Keratinocyte (primary cell): ENCODE results near the gene TAS2R38. TPM values are rescaled to one million over a fixed set of nuclear protein-coding genes. Genes with fewer than 3 reads are reported as not detected.

ENCODE experiments used
- DNase-seq: peaks from one replicate; pipeline ENCODE4 v3.0.0-alpha.2; 2011; ENCODE audit warnings: low read depth, missing footprints, low spot score
- FAIRE-seq: peaks from 2 replicates; lab custom pipeline; 2011; peaks lifted over from hg19 to GRCh38; lab: Jason Lieb, UNC
- H2AFZ ChIP-seq: 2 replicates; pipeline ENCODE4 v1.6.0; 2012; ENCODE audit warnings: low read length, control low read depth, inconsistent platforms; ENCODE audit not compliant: control insufficient read depth
- H3K27ac ChIP-seq: 2 replicates; pipeline ENCODE4 v1.5.1; 2011; ENCODE audit warnings: low read length; ENCODE audit not compliant: control insufficient read depth, insufficient read depth
- H3K27me3 ChIP-seq: 3 replicates; pipeline ENCODE4 v1.6.0; 2011; ENCODE audit warnings: low read length; ENCODE audit not compliant: control insufficient read depth, insufficient read depth; ENCODE audit errors: extremely low read depth
- H3K36me3 ChIP-seq, 2 experiments: 2 replicates in 1 of 2; 3 replicates in 1 of 2; pipeline ENCODE4 v1.5.1; 2011; ENCODE audit warnings: low read length in 2 of 2, mild to moderate bottlenecking in 1 of 2; ENCODE audit not compliant: control insufficient read depth in 2 of 2, insufficient read depth in 2 of 2; ENCODE audit errors: extremely low read depth in 1 of 2
- H3K4me1 ChIP-seq: 3 replicates; pipeline ENCODE4 v1.5.1; 2011; ENCODE audit warnings: low read length; ENCODE audit not compliant: control insufficient read depth, insufficient read depth; ENCODE audit errors: extremely low read depth
- H3K4me2 ChIP-seq: 3 replicates; pipeline ENCODE4 v1.6.0; 2011; ENCODE audit warnings: low read depth, low read length; ENCODE audit not compliant: control insufficient read depth, insufficient read depth; ENCODE audit errors: extremely low read depth
- H3K4me3 ChIP-seq, 3 experiments: fragments of 200-600 bp in 1 of 3; sonication (generic) in 1 of 3; 2 replicates in 2 of 3; 3 replicates in 1 of 3; pipeline ENCODE4 v1.5.1; 2011 to 2016; ENCODE audit warnings: low read length in 3 of 3, mild to moderate bottlenecking in 3 of 3, control low read depth in 2 of 3, inconsistent platforms in 1 of 3, low read depth in 1 of 3, mixed read lengths in 1 of 3, mixed run types in 1 of 3, moderate library complexity in 1 of 3; ENCODE audit not compliant: control insufficient read depth in 2 of 3, insufficient read depth in 2 of 3; ENCODE audit errors: extremely low read depth in 1 of 3
- H3K79me2 ChIP-seq: 2 replicates; pipeline ENCODE4 v1.6.0; 2012; ENCODE audit warnings: low read length; ENCODE audit not compliant: control insufficient read depth, insufficient read depth
- H3K9ac ChIP-seq: 3 replicates; pipeline ENCODE4 v1.6.0; 2011; ENCODE audit warnings: low read length; ENCODE audit not compliant: control insufficient read depth, insufficient read depth; ENCODE audit errors: extremely low read depth
- H3K9me1 ChIP-seq: 3 replicates; pipeline ENCODE4 v1.6.0; 2011; ENCODE audit warnings: low read length; ENCODE audit not compliant: control insufficient read depth, insufficient read depth; ENCODE audit errors: extremely low read depth
- H3K9me3 ChIP-seq: 2 replicates; pipeline ENCODE4 v1.5.1; 2012; ENCODE audit warnings: low read depth, low read length; ENCODE audit not compliant: control insufficient read depth
- H4K20me1 ChIP-seq: 3 replicates; pipeline ENCODE4 v1.6.0; 2011; ENCODE audit warnings: low read length; ENCODE audit not compliant: control insufficient read depth, insufficient read depth; ENCODE audit errors: extremely low read depth
- CTCF ChIP-seq, 3 experiments: IDR thresholded peaks in 1 of 3; conservative IDR thresholded peaks in 1 of 3; optimal IDR thresholded peaks in 1 of 3; 2 replicates in 2 of 3; 3 replicates in 1 of 3; pipeline versions ENCODE3 to v1.5.1; 2011; ENCODE audit warnings: low read length in 3 of 3, mild to moderate bottlenecking in 3 of 3, moderate library complexity in 2 of 3, control low read depth in 1 of 3, inconsistent platforms in 1 of 3; ENCODE audit not compliant: insufficient read depth in 2 of 3; ENCODE audit errors: extremely low read depth in 1 of 3
- EZH2 ChIP-seq: IDR thresholded peaks from one replicate; pipeline ENCODE4 v1.6.1; 2012; ENCODE audit warnings: inconsistent platforms, mild to moderate bottlenecking, low read length, moderate library complexity
- dilution Hi-C: fragments of 300-500 bp; cut with MboI; formaldehyde crosslinking; loops from one replicate; pipeline ENCODE4 v1.7.0; 2020; ENCODE audit warnings: low sequenced_read_pairs; ENCODE audit not compliant: extremely low pct_ligation_motif_present
- polyA plus RNA-seq, 5 experiments: library from polyadenylated mRNA; depleted of rRNA in 3 of 5; stranded (reverse) in 3 of 5; stranded (forward) in 1 of 5; unstranded in 1 of 5; fragments of >200 nt; gene quantifications; 1 replicate in 1 of 5; 2 replicates in 3 of 5; 3 replicates in 1 of 5; pipeline versions ENCODE4 v1.2.1 to v1.2.3, GENCODE V29; 2011 to 2012; ENCODE audit warnings: missing spikeins in 2 of 5, low read depth in 1 of 5, low replicate concordance in 1 of 5

Gene TAS2R38
- polyA plus RNA-seq, 1 donor (not counting 4 experiments of a cell fraction or from before 2014, with no cell fraction given), result not detected

GRCh38 chr7:141999058-141999623, 25.6 kb upstream of the TAS2R38 start:
- H2AFZ ChIP-seq, result no peak overlapping the region
- H3K79me2 ChIP-seq, result no peaks in the 10 kb centered on the region
- no peak overlapping the region for H3K9ac ChIP-seq
- no peak overlapping the region for H3K4me3 ChIP-seq
- dilution Hi-C loops, result no loop called here
- DNase-seq (no peak), FAIRE-seq (no peak)
- no peaks in the 10 kb centered on the region for H4K20me1 ChIP-seq
- H3K36me3 ChIP-seq, result no peaks in the 10 kb centered on the region
- H3K4me2 ChIP-seq, result no peak overlapping the region
- H3K9me1 ChIP-seq, result no peaks in the 10 kb centered on the region
- no peak overlapping the region for H3K27ac ChIP-seq
- H3K9me3 ChIP-seq, result no peaks in the 10 kb centered on the region
- H3K4me1 ChIP-seq, result peaks cover 26% of the 10 kb centered on the region
- no peaks in the 10 kb centered on the region for H3K27me3 ChIP-seq
- no peak for TF ChIP-seq CTCF (optimal IDR thresholded peaks at IDR 0.05 in 1 of 3, IDR thresholded peaks at IDR 0.05 in 1 of 3, conservative IDR thresholded peaks at IDR 0.05 in 1 of 3; ENCODE audit: extremely low read depth in 1 of 3, insufficient read depth in 2 of 3, low read length in 3 of 3)
- TF ChIP-seq EZH2, result no peak

GRCh38 chr7:141993354-141993753, 19.8 kb upstream of the TAS2R38 start:
- H3K4me1 ChIP-seq, result peaks cover 17% of the 10 kb centered on the region
- DNase-seq (no peak), FAIRE-seq (no peak)
- no peak overlapping the region for H3K4me3 ChIP-seq
- TF ChIP-seq EZH2 (no peak), CTCF (optimal IDR thresholded peaks at IDR 0.05 in 1 of 3, IDR thresholded peaks at IDR 0.05 in 1 of 3, conservative IDR thresholded peaks at IDR 0.05 in 1 of 3; ENCODE audit: extremely low read depth in 1 of 3, insufficient read depth in 2 of 3, low read length in 3 of 3) (no peak)
- H3K9me3 ChIP-seq, result no peaks in the 10 kb centered on the region
- dilution Hi-C loops, result no loop called here
- no peaks in the 10 kb centered on the region for H4K20me1 ChIP-seq
- H2AFZ ChIP-seq, result no peak overlapping the region
- no peak overlapping the region for H3K27ac ChIP-seq
- no peaks in the 10 kb centered on the region for H3K9me1 ChIP-seq
- no peak overlapping the region for H3K9ac ChIP-seq
- H3K4me2 ChIP-seq, result no peak overlapping the region
- H3K27me3 ChIP-seq, result no peaks in the 10 kb centered on the region
- H3K36me3 ChIP-seq, result no peaks in the 10 kb centered on the region
- H3K79me2 ChIP-seq, result no peaks in the 10 kb centered on the region
